ENCODE results near the gene VTI1A.
"Not testable (repeated sequence)": the region's sequence is repeated elsewhere in the genome, so short reads cannot be mapped to it uniquely, and the experiment has no call there.

Gene VTI1A

DNA sequence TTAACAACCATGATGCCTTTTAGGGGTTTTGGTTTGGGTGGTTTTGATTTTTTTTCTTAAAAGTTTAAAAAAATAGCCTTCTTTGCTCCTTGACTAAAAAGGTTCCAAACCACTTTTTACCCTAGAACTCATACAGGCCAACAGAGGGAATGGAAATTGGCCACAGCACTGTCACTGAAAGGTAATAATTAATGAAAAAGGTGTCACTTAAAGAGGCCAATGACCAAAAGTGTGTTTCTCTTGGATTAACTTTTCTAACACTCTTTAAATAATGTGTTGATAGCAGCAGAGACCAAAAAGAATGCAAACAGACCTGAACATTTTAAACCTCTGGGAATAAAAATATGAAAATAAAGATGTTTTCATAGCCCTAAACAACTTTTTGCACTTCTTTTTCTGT, 282.0 kb downstream of the VTI1A start:
- DNase-seq = no peak

DNA sequence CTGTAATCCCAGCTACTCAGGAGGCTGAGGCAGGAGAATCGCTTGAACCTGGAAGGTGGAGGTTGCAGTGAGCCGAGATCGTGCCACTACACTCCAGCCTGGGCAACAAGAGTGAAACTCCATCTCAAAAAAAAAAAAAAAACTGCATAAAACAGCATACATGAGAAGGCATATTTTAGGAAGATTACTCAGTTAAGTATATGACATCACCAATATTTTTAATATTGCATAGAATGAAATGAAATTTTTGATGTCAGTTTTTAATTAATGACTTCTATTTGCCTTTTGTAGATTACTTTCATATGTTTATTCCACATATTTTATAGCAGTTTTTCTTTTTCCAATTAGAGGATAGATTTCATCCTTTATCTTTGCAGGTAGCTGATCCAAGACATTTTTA, 284.4 kb downstream of the VTI1A start:
- DNase-seq = not testable (repeated sequence)

DNA sequence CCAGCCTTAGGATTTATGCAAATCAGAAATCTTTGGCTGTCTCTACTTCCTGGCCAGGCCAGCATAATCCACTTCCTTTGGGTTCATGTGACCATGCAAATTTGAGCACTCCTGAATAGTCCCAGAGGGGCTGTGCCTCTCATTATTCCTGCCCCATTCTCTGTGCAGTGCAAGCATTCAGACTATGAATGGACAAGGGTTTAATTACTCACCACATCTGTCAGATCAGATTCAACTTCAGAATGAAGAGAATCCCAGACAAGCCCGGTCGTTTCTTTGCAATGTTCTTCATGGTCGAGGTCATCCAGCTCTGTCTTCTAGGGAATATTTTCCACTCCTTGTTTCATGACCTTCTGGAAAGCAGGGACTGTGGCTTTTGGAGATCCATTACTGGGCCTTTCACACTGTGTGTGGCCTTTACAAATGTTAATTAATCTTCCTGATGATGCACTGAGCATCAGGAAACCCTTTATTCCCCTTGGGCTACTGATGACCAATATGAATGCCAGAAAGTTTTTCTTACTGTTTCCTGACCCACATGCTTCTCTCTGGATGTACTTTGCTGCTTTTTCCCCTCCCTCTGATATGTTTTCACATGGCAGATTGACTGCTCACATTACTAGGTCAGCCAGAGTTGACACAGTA, 285.4 kb downstream of the VTI1A start:
- no peak for DNase-seq

DNA sequence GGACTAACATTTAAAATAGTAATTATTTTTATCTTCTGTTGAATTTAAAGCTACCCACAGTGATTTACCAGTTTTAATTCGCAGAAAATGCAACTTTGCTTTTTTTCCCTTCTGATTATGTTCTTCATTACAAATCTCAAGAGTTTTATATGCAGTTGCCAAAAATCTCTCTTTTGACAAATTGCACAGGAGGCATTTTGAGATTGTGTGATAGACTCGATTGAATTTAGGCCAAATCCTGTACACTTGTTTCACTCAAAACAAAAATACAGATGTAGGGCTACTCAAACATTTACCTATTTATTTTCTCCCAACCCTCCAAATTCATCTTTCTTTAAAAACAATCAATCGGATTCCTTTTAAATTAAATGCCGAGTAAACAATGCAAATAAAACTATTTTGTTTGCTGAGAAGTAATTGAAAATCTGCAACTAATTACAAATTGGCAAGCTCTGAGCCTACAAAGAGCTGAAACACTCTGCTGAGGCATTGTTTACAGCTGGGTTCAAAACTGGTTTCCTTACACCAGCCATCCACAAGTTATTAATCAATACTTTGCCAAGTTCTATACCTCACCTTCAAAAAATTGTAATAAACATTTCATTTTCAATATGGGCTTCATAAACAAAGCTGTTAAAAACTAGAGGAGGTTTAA, 288.2 kb downstream of the VTI1A start:
- no peak for DNase-seq

DNA sequence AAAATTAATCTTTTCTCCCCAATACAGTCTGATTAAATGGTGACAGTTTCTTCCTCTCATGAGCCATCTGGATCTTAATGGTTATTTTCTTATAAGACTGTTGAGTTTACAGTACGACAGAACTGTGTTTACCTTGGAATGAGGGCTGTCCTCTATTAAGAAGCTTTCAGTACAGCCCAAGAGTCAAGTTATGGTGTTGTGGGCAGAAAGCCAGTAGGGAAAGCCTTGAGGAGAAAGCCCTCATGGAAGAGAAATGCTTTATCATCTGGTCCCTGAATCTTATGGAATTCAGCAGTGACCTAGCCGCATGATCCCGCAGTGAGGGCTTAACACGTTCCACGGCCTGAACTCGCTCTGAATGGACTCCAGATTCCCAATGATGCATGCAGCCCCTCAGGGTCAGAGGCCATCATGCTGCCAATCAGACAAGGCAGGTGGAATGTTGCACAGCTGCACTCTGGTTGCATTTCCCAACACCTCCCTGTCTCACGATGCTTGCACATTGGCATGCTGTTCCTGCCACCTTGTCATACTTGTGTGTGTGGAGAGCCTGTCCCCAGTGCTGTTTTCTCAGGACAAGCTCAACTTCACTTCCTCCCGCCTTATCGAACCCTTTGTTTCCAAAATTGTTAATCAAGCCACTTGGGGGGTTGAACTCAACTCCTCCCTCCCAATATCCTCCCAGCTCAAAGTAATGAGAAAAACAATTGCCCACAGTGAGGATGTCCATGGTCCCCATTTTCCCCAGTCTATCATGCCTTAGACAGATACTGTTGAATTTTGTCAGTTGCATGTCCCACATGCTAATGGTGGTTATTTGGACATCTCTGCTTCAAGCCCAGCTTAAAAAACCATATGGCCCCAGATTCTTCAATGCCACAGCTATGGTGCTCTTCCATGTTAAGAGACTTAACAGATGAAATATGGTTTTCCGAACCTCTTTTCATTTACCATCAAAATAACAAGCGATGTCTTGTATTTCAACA, 291.9 kb downstream of the VTI1A start:
- DNase-seq = no peak

DNA sequence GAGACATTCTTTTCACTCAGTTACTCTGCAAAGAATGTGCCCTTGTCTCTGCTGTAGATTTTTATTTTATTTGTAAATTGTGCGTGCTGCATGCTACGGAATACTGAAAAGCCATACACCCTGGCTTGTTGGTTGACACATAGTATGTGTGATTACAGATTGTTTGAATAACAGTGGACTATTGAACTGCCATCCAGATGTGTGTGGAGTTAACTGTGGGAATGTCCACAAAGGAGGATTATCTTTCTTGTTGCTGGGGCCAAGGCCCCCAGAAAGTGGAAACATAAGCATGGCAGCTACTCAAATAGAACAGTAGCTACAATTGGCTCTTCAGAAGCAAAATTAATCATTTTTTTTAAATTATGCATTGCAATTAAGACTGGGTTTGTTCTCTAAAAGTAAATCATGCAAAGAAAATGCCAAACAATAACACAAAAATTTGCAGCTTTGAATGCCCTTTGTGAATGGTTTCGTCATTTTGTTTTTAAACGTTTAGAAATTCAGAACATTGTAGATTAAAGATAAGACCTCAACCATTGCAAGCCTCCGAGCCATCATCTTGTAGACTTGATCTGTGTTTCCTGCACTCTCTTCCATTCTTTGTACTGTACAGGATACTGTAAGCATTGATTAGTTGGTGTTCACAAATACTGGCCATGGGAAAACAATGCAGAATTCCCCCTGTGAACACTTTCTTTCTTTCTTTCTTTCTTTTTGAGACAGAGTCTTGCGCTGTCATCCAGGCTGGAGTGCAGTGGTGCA, 292.8 kb downstream of the VTI1A start:
- DNase-seq = no peak

DNA sequence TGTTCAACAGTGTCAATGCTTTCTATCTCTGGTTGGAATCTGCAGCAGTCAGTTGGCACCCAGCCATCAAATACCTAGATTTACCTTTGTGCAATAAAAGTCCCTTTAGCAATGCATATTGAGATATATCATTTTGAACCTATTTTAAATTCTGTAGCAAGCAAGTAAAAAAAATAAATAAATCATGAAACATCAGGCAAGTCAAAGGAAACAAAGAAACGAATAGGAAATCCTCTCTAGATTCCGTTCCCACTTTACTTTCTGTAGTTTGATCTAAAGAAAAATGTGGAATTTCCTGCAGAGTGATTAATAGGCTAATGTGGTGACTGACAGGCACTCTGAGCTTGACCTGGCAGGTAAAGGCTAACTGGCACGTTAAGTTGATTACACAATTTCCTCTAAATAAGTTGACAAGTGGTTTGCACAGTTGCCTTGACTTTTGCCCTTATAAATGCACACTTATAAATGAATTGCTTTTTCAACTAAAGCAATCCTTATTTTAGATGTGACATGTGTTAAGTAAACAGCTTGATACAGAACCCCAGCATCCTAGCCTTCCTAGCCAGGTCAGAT, 294.9 kb downstream of the VTI1A start:
- no peak for DNase-seq

DNA sequence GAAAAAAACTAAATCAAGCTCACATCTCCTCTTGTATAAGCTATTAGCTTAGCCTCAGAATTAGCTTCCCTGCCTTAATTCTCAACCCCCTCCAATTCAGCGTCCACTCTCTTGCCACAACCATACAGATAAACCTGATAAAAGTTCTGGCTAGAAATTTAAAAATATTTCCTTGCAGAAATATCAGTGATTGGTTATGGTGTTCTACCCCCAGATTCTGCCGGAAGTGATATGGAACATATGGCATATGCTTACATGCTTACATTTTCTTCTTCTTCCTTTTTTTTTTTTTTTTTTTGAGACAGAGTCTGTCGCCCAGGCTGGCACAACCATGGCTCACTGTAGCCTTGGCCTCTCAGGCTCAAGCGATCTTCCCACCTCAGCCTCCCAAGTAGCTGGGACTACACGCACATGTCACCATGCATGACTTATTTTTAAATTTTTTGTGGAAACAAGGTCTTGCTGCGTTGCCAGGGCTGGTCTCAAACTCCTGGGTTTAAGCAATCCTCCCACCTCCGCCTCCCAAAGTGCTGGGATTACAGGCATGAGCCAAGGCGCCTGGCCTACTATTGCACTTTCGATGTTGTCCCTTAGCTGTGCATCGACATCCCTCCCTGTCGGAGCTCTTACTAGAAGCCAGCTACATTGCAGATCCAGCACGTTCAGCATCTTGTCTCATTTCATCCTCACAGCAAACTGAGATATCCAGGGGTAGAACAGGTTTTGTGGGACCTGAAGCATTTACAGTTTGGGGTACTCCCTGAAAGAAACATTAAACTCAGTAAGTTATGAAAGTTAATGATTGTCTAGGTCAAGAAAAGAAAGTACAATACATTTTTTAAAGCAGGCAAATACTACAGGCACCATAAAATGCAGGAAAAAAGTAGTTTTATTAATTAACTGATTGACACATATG, 297.4 kb downstream of the VTI1A start:
- no peak for DNase-seq

DNA sequence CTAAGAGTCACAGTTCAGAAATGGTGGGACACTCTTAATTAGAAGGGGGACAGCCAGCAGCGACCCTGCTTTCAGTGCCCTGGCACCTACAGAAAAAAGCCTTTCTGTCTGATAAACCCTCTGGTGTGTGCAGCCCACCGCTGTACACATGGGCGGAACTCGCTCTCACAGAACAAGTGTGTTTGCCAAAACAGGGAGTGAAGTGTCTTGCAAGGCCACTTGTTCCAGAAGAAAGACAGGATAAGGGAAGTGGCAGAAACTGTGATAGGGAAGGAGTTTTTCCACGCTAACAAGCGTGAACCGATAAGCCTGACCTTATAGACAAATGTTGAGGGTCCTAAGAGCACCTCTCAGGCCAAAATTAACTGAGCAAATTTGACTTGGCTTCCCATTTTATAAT, 299.3 kb downstream of the VTI1A start:
- no peak for DNase-seq

DNA sequence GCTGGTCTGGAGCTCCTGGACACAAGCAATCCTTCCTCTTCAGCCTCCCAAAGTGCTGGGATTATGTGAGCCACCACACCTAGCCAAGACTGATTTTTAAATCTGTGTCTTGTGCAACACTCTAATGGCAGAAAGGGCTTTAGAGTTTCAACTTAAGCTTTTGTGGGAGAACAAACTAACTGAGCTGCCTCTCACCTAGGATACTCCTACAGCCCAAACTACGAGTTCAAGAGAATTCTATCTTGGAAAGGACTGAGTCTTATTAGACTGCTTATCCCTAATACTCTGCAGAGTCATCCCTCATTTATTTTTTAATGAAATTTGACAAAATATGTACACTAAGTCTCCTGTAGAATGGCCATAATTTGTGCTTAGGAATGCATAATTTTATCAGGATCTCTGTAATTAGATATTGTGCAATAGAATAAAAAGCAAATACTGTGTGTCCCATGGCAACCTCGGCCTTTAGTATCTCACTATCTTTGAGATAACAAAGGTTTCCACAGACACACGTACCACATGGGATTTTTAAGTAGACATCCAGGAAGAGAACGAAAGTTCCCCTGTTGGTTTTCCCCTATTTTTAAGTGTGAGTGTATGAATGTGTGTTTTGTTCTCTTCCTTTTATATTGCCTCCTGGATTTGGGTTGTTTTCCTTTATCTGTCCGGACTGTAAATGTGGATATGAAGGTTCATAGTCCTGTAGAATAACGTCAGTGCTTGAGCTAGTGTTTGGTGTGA, 303.6 kb downstream of the VTI1A start:
- DNase-seq = no peak

DNA sequence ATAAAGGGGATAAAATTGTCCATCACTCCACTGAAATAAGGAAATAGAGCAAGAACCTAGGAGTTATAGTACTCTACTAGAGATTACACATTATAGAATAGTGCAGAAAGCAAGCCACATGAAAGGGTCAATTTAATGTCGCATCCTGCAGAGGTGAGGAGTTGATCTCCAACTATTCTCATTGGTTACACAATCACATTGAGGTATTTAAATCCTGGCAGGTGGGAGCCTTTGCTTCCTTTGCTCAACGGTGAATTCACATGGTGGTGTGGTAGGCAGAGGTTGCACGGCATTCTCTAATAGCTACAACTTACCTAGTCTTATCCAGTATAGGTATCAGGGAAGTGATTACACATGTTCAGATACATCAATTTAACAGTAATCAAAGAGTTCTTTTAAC, 304.6 kb downstream of the VTI1A start:
- no peak for DNase-seq

DNA sequence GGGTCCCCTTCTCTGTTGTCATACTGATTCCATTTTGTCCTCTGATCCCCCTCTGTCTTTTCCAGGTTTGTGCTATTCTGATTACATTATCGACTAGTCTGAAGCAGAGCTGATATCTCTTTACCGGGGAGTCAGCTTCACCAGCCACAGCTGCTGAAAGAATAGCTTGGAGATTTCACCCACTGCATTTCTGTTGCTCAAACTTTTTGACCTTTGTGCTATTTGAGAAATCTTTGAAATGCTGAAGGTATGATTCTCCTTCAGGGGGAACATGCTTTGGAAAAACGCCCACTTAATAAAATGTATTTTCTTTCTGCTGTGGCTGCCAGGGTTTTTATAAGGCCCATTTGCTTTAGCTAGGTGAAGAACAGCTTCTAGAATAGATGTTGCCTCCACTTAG, 305.3 kb downstream of the VTI1A start:
- no peak for DNase-seq

DNA sequence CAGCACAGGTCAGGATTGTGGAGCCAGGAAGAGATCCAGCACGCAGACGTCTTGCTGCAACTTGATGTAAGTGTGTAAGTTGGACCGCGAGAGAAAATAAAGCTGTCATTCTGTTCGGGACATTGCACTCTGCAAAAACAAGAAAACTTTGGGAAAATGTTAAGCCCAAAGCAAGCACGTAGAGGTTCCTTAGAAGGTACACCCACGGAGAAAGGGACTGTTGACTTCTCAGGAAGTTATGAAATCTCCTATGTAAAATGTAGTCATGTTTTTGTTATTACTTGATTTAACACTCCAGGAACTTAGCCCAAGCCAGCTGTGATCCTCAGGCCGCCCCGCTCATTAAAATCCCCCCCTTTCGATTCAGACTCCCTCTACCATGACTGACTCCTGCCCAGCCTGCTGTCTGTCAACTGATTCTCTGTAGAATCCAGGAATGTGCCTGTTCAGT, 307.0 kb downstream of the VTI1A start:
- no peak for DNase-seq

DNA sequence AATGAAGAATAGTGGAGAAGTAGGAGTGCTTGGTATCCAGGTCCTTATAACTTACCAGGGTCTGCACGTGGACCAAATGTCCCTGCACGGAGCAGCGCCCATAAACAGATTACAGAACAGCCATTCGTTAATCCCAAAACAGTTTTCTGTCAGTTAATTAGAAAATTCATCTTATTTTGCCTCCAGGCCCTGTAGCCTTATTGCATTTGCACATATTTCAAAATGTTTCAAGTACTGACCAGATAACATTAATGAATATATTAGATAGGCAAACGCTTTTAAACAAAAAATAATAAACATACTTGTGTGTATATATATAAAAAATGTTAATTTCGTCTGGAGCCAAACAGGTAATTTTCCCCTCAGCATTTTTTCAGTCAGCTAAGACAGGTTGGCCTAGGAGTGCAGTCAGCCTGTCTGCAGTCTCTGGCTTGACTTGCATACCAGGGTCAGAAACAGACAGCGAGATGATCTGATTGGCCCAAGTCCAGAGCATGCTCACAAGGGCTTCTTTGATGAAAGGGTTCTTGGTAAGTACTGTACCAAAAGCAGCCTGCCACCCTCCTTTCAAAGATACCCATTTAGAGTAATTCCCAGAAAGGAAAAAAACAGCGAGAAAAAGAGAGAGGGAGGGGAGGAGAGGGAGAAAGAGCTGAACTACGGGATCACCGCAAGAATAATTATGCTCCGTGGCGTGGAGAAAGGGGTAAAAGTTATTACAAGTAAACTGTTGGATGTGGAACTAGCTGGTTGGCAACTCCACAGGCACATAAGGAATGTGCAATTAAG, 308.6 kb downstream of the VTI1A start:
- no peak for DNase-seq

DNA sequence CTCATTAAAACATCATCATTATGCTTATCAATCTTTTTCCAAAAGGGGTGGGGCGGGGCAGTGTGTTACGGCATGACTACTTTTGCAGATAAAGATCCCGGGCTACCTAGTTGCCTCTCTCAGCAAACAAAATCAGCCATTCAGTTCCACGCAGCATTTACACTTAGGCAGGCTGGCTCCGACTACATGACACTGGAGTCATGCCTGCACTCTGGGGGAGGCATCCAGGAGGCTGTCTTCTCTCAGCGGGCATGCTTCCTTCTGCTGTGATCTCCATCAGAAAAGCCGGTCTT, 309.2 kb downstream of the VTI1A start:
- DNase-seq = no peak

DNA sequence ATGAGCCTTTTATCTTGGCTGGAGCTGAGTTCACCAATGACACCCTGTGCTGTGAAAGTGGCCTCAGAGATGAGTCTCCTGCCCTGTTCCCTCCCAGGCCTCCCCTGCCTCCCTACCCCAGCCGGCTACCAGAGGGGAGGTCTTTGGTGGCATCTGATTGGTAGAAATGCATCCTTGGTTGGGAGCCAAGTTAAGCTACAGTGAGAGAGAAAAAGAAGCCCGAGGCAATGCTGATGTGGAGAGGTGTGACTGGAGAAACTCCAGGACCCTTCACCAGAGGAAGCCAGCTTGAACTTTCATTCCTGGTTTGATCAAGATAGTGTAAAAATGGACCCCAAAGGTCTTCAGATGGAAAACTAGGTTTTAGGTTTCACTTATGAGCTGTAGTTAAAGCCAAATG, 311.9 kb downstream of the VTI1A start:
- no peak for DNase-seq

DNA sequence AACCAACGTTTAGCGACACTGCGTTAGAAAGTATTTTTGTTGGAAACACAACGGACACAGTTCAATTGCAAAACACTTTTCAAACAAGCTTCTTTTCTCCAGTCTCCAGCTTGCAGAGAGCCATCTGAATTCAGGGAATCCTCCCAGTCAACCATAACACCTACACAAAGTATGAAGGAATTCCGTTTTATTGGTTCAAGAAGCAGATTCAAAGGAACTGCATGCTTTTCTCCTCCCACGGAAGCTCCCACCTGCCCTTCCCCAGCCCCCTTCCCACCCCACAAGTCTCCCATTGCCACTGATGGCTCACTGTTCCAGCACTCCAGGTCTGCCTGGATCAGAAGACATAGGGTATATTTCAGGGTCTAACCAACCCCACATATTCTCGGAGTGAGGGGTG, 312.5 kb downstream of the VTI1A start:
- DNase-seq = no peak

DNA sequence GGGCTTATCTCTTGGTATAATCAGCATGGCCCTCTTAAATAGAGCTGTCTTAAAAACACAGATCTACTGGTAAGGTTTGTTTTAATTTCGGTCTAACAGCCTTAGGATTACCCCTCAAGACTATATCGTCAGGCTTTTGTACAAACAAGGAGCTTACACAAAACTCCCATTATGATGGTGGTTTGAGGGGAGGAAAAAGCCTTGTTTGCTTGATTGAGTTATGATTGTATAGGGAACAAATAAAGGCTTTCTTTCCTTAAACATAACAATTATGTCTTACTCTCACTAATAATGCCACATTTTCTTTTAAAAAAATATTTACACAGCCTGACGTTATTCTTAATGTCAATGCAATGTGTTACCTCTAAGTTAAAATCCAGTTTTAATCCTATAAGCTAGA, 314.2 kb downstream of the VTI1A start:
- DNase-seq = no peak

DNA sequence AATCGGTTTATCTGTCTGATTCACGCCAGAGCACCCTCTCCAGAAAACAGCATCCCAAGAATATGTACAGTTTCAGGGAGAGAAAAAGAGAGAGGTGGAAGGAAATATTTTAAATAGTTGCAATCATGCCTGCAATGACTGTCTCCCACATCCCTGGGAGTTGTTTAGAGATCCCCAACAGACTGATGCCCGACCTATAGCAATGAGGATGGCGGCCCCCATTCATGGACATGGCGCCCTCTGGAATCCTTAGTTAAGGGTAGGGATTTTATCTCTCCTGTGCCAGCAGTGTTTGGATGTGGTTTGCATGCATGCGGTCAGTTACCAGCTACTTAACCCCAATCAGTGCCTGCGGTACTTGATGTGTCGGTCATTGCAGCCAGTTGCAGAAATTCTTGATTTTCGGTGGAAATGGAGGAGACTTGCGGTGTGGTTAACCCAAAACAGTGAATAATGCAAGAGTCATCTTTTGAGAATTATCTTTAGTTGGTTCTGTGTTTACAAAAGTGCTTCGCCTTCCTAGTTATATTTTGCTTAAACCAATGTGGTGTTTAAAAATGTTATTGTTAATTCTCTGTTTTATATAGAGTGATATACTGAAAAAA, 317.0 kb downstream of the VTI1A start:
- DNase-seq = no peak

Measured in stimulated activated CD4-positive, alpha-beta T cell treated with anti-CD3 and anti-CD28 coated beads, Interleukin-2, amount 100 ng/mL, for 24 hours (primary cell).